K562 (cell line): ENCODE results near the gene FBLN2. TPM values are rescaled to one million over a fixed set of nuclear protein-coding genes. Genes with fewer than 3 reads are reported as not detected.

ENCODE experiments used
- ATAC-seq: fragments of 200-7000 bp; cut with Tn5 transposase; 3 replicates; pipeline ENCODE4 v1.9.1; 2020; ENCODE audit warnings: moderate library complexity
- BruUV-seq: library from RNA; stranded (reverse); fragments of 400-500 nt; replicated peaks from 2 replicates; lab custom pipeline; 2021; lab: Mats Ljungman, UMichigan
- CTCF ChIA-PET: fragments of 300-600 bp; formaldehyde crosslinking; extraction: SDS; loops from one replicate; lab custom pipeline; 2021; ENCODE audit warnings: low intra/inter-chr PET ratio; lab: Yijun Ruan, JAX
- POLR2A ChIA-PET: fragments of 300-600, 350-650 bp; sonication (Branson Sonifier 250); formaldehyde crosslinking; extraction: SDS; loops from one replicate; lab custom pipeline; 2021; ENCODE audit warnings: antibody characterized with exemption, inconsistent platforms; lab: Yijun Ruan, JAX
- DNase-seq, 4 experiments: peaks; one replicate each; pipeline versions ENCODE4 v3.0.0 to v3.0.0-alpha.2; 2011 to 2018; ENCODE audit warnings: low spot score in 3 of 4, mixed read lengths in 3 of 4; ENCODE audit errors: extremely low read depth in 1 of 4
- FAIRE-seq: peaks from 2 replicates; lab custom pipeline; 2011; peaks lifted over from hg19 to GRCh38; lab: Jason Lieb, UNC
- H2AFZ ChIP-seq: 2 replicates; pipeline ENCODE4 v1.6.0; 2011; ENCODE audit warnings: low read depth, low read length, control low read depth, inconsistent platforms
- H3K27ac ChIP-seq: fragments of 200-600 bp; 3 replicates; pipeline ENCODE4 v1.8.0; 2011; ENCODE audit warnings: low read depth, mild to moderate bottlenecking, control low read depth, inconsistent platforms, low read length, moderate library complexity, mixed read lengths; ENCODE audit errors: extremely low read depth
- H3K27me3 ChIP-seq, 2 experiments: fragments of 300-600 bp in 1 of 2; 2 replicates in 1 of 2; 3 replicates in 1 of 2; pipeline versions ENCODE4 v1.6.0 to v1.8.0; 2011; ENCODE audit warnings: inconsistent platforms in 2 of 2, low read length in 2 of 2, mild to moderate bottlenecking in 1 of 2, mixed read lengths in 1 of 2, moderate library complexity in 1 of 2; ENCODE audit not compliant: control insufficient read depth in 2 of 2, insufficient read depth in 2 of 2
- H3K36me3 ChIP-seq: fragments of 300-600 bp; 3 replicates; pipeline ENCODE4 v1.8.0; 2011; ENCODE audit warnings: mild to moderate bottlenecking, low read length, inconsistent platforms; ENCODE audit not compliant: control insufficient read depth, insufficient read depth
- H3K4me1 ChIP-seq, 2 experiments: fragments of 200-600 bp in 1 of 2; replicated peaks in 1 of 2; 2 replicates in 1 of 2; 3 replicates in 1 of 2; pipeline versions ENCODE4 v1.5.1 to v1.8.0; 2011; ENCODE audit warnings: inconsistent platforms in 2 of 2, low read length in 2 of 2, mild to moderate bottlenecking in 1 of 2, mixed read lengths in 1 of 2, moderate library complexity in 1 of 2; ENCODE audit not compliant: control insufficient read depth in 2 of 2, insufficient read depth in 2 of 2
- H3K4me2 ChIP-seq: 2 replicates; pipeline ENCODE4 v1.6.1; 2011; ENCODE audit warnings: low read length, control low read depth, inconsistent platforms, mixed read lengths; ENCODE audit not compliant: insufficient read depth
- H3K4me3 ChIP-seq: fragments of 200-600 bp; sonication (generic), shearing (Covaris generic); 2 replicates; pipeline ENCODE4 v1.5.1; 2016; ENCODE audit warnings: control low read depth, inconsistent platforms
- H3K79me2 ChIP-seq: fragments of 200-600 bp; 3 replicates; pipeline ENCODE4 v1.8.0; 2011; ENCODE audit warnings: low read length, inconsistent platforms; ENCODE audit not compliant: control insufficient read depth, insufficient read depth
- H3K9ac ChIP-seq, 2 experiments: 2 replicates each; pipeline versions ENCODE4 v1.6.0 to v1.6.1; 2011; ENCODE audit warnings: low read depth in 2 of 2, low read length in 2 of 2, control low read depth in 1 of 2, inconsistent platforms in 1 of 2, mild to moderate bottlenecking in 1 of 2, mixed read lengths in 1 of 2; ENCODE audit not compliant: insufficient read depth in 1 of 2
- H3K9me1 ChIP-seq: one replicate; pipeline ENCODE4 v1.6.0; 2011; ENCODE audit warnings: inconsistent platforms, mild to moderate bottlenecking, low read length, moderate library complexity; ENCODE audit not compliant: control insufficient read depth, insufficient read depth
- H3K9me3 ChIP-seq: replicated peaks from 2 replicates; pipeline ENCODE4 v1.5.1; 2011; ENCODE audit warnings: low read depth, low read length, inconsistent platforms; ENCODE audit not compliant: control insufficient read depth, insufficient read depth
- H4K20me1 ChIP-seq: replicated peaks from 2 replicates; pipeline ENCODE4 v1.6.1; 2011; ENCODE audit warnings: low read length, inconsistent platforms, mixed read lengths; ENCODE audit not compliant: control insufficient read depth, insufficient read depth
- BACH1 ChIP-seq: fragments of 200-800 bp; sonication (Bioruptor generic); IDR thresholded peaks from 2 replicates; pipeline ENCODE4 v1.6.1; 2016; ENCODE audit warnings: missing genetic modification characterization, missing compliant biosample characterization
- CGGBP1 ChIP-seq: fragments of 250-450 bp; sonication (Bioruptor Pico); IDR thresholded peaks from 2 replicates; pipeline ENCODE4 v1.9.0; 2021; ENCODE audit warnings: mild to moderate bottlenecking
- EGR1 ChIP-seq: fragments of 450-650 bp; conservative IDR thresholded peaks from 2 replicates; pipeline ENCODE4 v1.6.1; 2017; ENCODE audit warnings: mild to moderate bottlenecking
- ESRRA ChIP-seq: fragments of 450-650 bp; IDR thresholded peaks from 2 replicates; pipeline ENCODE4 v1.6.1; 2014; ENCODE audit warnings: low read depth, mild to moderate bottlenecking, moderate library complexity, borderline replicate concordance
- FOXK1 ChIP-seq: sonication (generic); formaldehyde crosslinking; IDR thresholded peaks from 2 replicates; pipeline ENCODE4 v1.8.0; 2022; ENCODE audit warnings: missing genetic modification reagents, mild to moderate bottlenecking, borderline replicate concordance
- HSF4 ChIP-seq: fragments of 250-450 bp; sonication (Bioruptor Pico); IDR thresholded peaks from 2 replicates; pipeline ENCODE4 v2.1.2; 2022; ENCODE audit warnings: mild to moderate bottlenecking, moderate library complexity, borderline replicate concordance
- KDM1A ChIP-seq, 2 experiments: fragments of 450-650 bp; IDR thresholded peaks; 2 replicates each; pipeline ENCODE4 v1.6.1; 2016; ENCODE audit warnings: mild to moderate bottlenecking in 2 of 2
- MAX ChIP-seq: sonication (generic); formaldehyde crosslinking; IDR thresholded peaks from 2 replicates; pipeline ENCODE4 v1.9.0; 2022; ENCODE audit warnings: mild to moderate bottlenecking, missing genetic modification reagents
- MEIS2 ChIP-seq: fragments of 450-650 bp; IDR thresholded peaks from 2 replicates; pipeline ENCODE4 v1.6.1; 2014; ENCODE audit warnings: mild to moderate bottlenecking; ENCODE audit not compliant: partially characterized antibody
- RBM25 ChIP-seq: fragments of 200-400 bp; formaldehyde crosslinking; IDR thresholded peaks from 2 replicates; pipeline ENCODE4 v1.6.1; 2018; ENCODE audit warnings: low read length, low read depth, moderate library complexity; ENCODE audit not compliant: severe bottlenecking
- STAT5B ChIP-seq: fragments of 250-450 bp; sonication (Bioruptor Pico); IDR thresholded peaks from 2 replicates; pipeline ENCODE4 v1.8.0; 2021; ENCODE audit warnings: mild to moderate bottlenecking, inconsistent platforms
- TBL1XR1 ChIP-seq, 2 experiments: IDR thresholded peaks; 2 replicates each; pipeline ENCODE4 v1.6.1; 2012; ENCODE audit warnings: improper control_type of control experiment in 2 of 2, low read length in 2 of 2, mild to moderate bottlenecking in 1 of 2
- ZNF121 ChIP-seq: sonication (generic); formaldehyde crosslinking; conservative IDR thresholded peaks from 2 replicates; pipeline ENCODE4 v1.8.0; 2022; ENCODE audit warnings: missing genetic modification reagents
- ZNF232 ChIP-seq: sonication (generic); formaldehyde crosslinking; IDR thresholded peaks from 2 replicates; pipeline ENCODE4 v1.8.0; 2022; ENCODE audit warnings: mild to moderate bottlenecking, missing genetic modification reagents
- ZNF644 ChIP-seq: fragments of 200-800 bp; sonication (Bioruptor generic); IDR thresholded peaks from 2 replicates; pipeline ENCODE4 v1.6.1; 2016; ENCODE audit warnings: low read depth, missing genetic modification characterization, missing compliant biosample characterization
- WGBS: fragments of 100-300 bp; shearing (Covaris generic); methylation state at CpG from one replicate; pipeline ENCODE4 v1.1.6; 2016; ENCODE audit warnings: low coverage, mixed read lengths; ENCODE audit not compliant: insufficient coverage; ENCODE audit errors: missing lambda C conversion rate; 5-methylcytosine and 5-hydroxymethylcytosine counted together
- in situ Hi-C: fragments of 300-500 bp; cut with MboI; formaldehyde crosslinking; loops from 4 replicates; pipeline ENCODE4 v1.15.0; 2018; ENCODE audit warnings: inconsistent platforms, mixed read lengths
- intact Hi-C: fragments of 100-400 bp; cut with micrococcal nuclease; formaldehyde crosslinking; loops from 2 replicates; pipeline ENCODE4 v1.14.2; 2022
- polyA plus RNA-seq, 8 experiments: library from polyadenylated mRNA; depleted of rRNA in 4 of 8; stranded (reverse) in 5 of 8; unstranded in 3 of 8; fragments of >200 nt; fragmentation: Nextera tagmentation in 2 of 8; fragmentation: Illumina TruSeq in 1 of 8; extraction: Ambion mirVana in 2 of 8; extraction: Trizol in 1 of 8; gene quantifications; 2 replicates each; pipeline versions ENCODE4 v1.2.1 to v1.2.3, GENCODE V29; 2011 to 2014; ENCODE audit warnings: inconsistent platforms in 1 of 8, missing spikeins in 1 of 8
- total RNA-seq, 7 experiments: library from RNA; depleted of rRNA in 6 of 7; stranded (reverse); fragments of >200 nt in 6 of 7; fragmentation: Illumina TruSeq in 2 of 7; extraction: Trizol in 2 of 7; gene quantifications; 2 replicates each; pipeline versions ENCODE4 v1.2.1 to v1.2.3, GENCODE V29; 2011 to 2021; ENCODE audit warnings: low replicate concordance in 1 of 7

FBLN2 gene
- total and polyA plus RNA-seq, 9 of the 15 experiments (the other 6 are each of a cell fraction or from before 2014, with no cell fraction given), result 0.03 to 0.10 (median 0.04) TPM; not detected in 6

- Histone ChIP-seq H3K4me1 (peaks cover 0 to 20% of the 10 kb centered on the region in 2 experiments; a peak in 2 of 5 replicates), H3K4me2 (no peak overlapping the region), H4K20me1 (peaks cover 9% of the 10 kb centered on the region; the same call in 1 of the 2 replicates), H3K27me3 (peaks cover 55 to 72% of the 10 kb centered on the region in 2 experiments), H3K9me3 (no peaks in the 10 kb centered on the region), H3K9ac (no peak overlapping the region), H2AFZ (no peak overlapping the region), H3K4me3 (no peak overlapping the region), H3K36me3 (no peaks in the 10 kb centered on the region), H3K27ac (no peak overlapping the region), H3K79me2 (no peaks in the 10 kb centered on the region), H3K9me1 (no peaks in the 10 kb centered on the region)
- ATAC-seq (peak; percentile 54), DNase-seq (peak in 2 of 4 experiments; percentile 59 to 67), FAIRE-seq (no peak)
- no TSS peak for BruUV-seq
- in situ Hi-C loops, result no loop called here
- ChIA-PET POLR2A (interaction anchor here (0.9 kb wide), 2 partner anchors 12 to 21 kb away, joined by 3 to 5 read pairs; no protein-coding TSS in a partner anchor), CTCF (no interaction called here)
- TF ChIP-seq TBL1XR1 (IDR thresholded peaks at IDR 0.05; ENCODE audit: low read length in 2 of 2) (no peak), EGR1 (peak; percentile 54), HSF4 (no peak)
- 8% methylated on average over 19 of the region's 19 CpGs for WGBS
- intact Hi-C loops, result no loop called here
These were observed 29.7 kb upstream of the FBLN2 start for GRCh38 chr3:13519006-13519791.

GRCh38 chr3:13520326-13520880, 28.5 kb upstream of the FBLN2 start:
- Histone ChIP-seq H3K27ac (no peak overlapping the region), H3K4me1 (peaks cover 0 to 20% of the 10 kb centered on the region in 2 experiments; a peak in 2 of 5 replicates), H3K79me2 (no peaks in the 10 kb centered on the region), H2AFZ (no peak overlapping the region), H3K9me3 (no peaks in the 10 kb centered on the region), H3K36me3 (no peaks in the 10 kb centered on the region), H4K20me1 (peaks cover 3% of the 10 kb centered on the region; the same call in 1 of the 2 replicates), H3K4me2 (no peak overlapping the region), H3K9me1 (no peaks in the 10 kb centered on the region), H3K9ac (no peak overlapping the region; a peak in 1 of 4 replicates), H3K27me3 (peaks cover 43 to 64% of the 10 kb centered on the region in 2 experiments), H3K4me3 (no peak overlapping the region)
- FAIRE-seq, result no peak
- no peak for DNase-seq
- BruUV-seq, result no TSS peak
- WGBS, result 8% methylated on average over 7 of the region's 9 CpGs
- intact Hi-C loops (no loop called here), in situ Hi-C loops (no loop called here)
- ChIA-PET CTCF (no interaction called here), POLR2A (interaction anchor here (0.9 kb wide), 1 partner anchor 20 kb away, joined by 3 read pairs; no protein-coding TSS in a partner anchor)
- ATAC-seq, result no peak
- TF ChIP-seq ZNF232, result no peak
- TF ChIP-seq FOXK1, result 0 out of 2 replicates have a peak, but pooled peaks have one; percentile 34
- no peak for TF ChIP-seq CGGBP1 (CRISPR knock-in tag)
- peak in 1 of 2 experiments; percentile 41; a peak in 1 of 4 replicates for TF ChIP-seq KDM1A (IDR thresholded peaks at IDR 0.05)
- TF ChIP-seq ESRRA, result no peak
- TF ChIP-seq BACH1, result no peak
- TF ChIP-seq RBM25, result peak; percentile 56
- no peak for TF ChIP-seq ZNF121 (CRISPR knock-in tag)
- TF ChIP-seq MEIS2, result no peak
- TF ChIP-seq ZNF644 (tag), result no peak
- TF ChIP-seq STAT5B (CRISPR knock-in tag), result no peak
- TF ChIP-seq MAX (CRISPR knock-in tag), result 0 out of 2 replicates have a peak, but pooled peaks have one; percentile 10
